B cell (primary cell): ENCODE results near the gene TFF3.

Source experiments
- CTCF ChIP-seq: fragments of 200-600 bp; IDR thresholded peaks from one replicate; pipeline ENCODE4 v1.8.0; 2022; ENCODE audit warnings: antibody characterized with exemption, mild to moderate bottlenecking
- EZH2 ChIP-seq: IDR thresholded peaks from 2 replicates; pipeline ENCODE4 v1.6.1; 2012; ENCODE audit warnings: borderline replicate concordance, low read depth, mild to moderate bottlenecking, moderate library complexity, low read length; ENCODE audit not compliant: insufficient read depth, poor library complexity, severe bottlenecking

DNA sequence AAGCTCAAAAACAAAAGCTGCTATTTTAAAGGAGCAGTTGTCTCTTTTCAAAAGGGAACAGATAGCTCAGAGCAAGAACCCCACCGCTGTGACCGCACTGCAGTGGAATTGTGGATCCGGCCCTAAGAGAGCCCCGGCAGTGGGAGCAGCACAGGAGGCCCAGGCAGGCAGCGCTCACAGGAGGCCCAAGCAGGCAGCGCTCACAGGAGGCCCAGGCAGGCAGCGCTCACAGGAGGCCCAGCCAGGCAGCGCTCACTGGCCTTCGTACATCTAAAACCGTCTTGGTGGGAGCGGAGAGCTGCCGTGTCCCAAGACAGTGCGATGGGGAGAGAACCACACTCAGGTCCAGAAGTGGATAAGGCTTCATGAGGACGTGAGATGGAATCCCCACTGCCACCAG is 4.0 kb downstream of the TFF3 start:
- no peak for TF ChIP-seq CTCF
- no peak for TF ChIP-seq EZH2
